CD8-positive, alpha-beta memory T cell (primary cell): ENCODE results near the gene PDE9A. TPM values are rescaled to one million over a fixed set of nuclear protein-coding genes. Genes with fewer than 3 reads are reported as not detected.

Source experiments
- CTCF ChIA-PET: fragments of 350-600 bp; sonication (Branson Sonifier 250); formaldehyde crosslinking; loops from one replicate; lab custom pipeline; 2021; ENCODE audit warnings: antibody characterized with exemption; lab: Charles Lee
- POLR2A ChIA-PET: fragments of 350-600 bp; sonication (Branson Sonifier 250); formaldehyde crosslinking; loops from one replicate; lab custom pipeline; 2021; ENCODE audit warnings: antibody characterized with exemption; lab: Charles Lee
- DNase-seq, 5 donors: peaks; one replicate each; pipeline versions ENCODE4 v3.0.0 to v3.0.0-alpha.2; 2020 to 2022; ENCODE audit warnings: mixed read lengths in 1 of 5
- H3K27ac ChIP-seq: one replicate; pipeline ENCODE4 v1.7.0; 2013; ENCODE audit warnings: low read depth, mild to moderate bottlenecking, low read length, moderate library complexity
- H3K27me3 ChIP-seq: 2 replicates; pipeline ENCODE4 v1.7.0; 2013; ENCODE audit warnings: low read length, mild to moderate bottlenecking; ENCODE audit not compliant: insufficient read depth, poor library complexity, severe bottlenecking
- H3K36me3 ChIP-seq: 2 replicates; pipeline ENCODE4 v1.7.0; 2013; ENCODE audit warnings: mild to moderate bottlenecking, low read length, moderate library complexity; ENCODE audit not compliant: insufficient read depth
- H3K4me1 ChIP-seq: 2 replicates; pipeline ENCODE4 v1.7.0; 2013; ENCODE audit warnings: mild to moderate bottlenecking, low read length, moderate library complexity; ENCODE audit not compliant: insufficient read depth
- H3K4me3 ChIP-seq: 2 replicates; pipeline ENCODE4 v1.7.0; 2013; ENCODE audit warnings: mild to moderate bottlenecking, low read length
- H3K9me3 ChIP-seq: 2 replicates; pipeline ENCODE4 v1.7.0; 2013; ENCODE audit warnings: mild to moderate bottlenecking, low read length
- H3K27ac Mint-ChIP-seq, 8 donors: one replicate each; pipeline ENCODE4 v1.8.0; 2020 to 2021; ENCODE audit warnings: mixed read lengths in 8 of 8, mild to moderate bottlenecking in 6 of 8, inconsistent platforms in 3 of 8, moderate library complexity in 3 of 8
- H3K27me3 Mint-ChIP-seq, 2 donors: one replicate each; pipeline ENCODE4 v1.8.0; 2020 to 2021; ENCODE audit warnings: mixed read lengths in 2 of 2, mild to moderate bottlenecking in 1 of 2, moderate library complexity in 1 of 2
- H3K36me3 Mint-ChIP-seq, 3 donors: one replicate each; pipeline ENCODE4 v1.8.0; 2020 to 2021; ENCODE audit warnings: mixed read lengths in 3 of 3, inconsistent platforms in 1 of 3, mild to moderate bottlenecking in 1 of 3
- H3K4me1 Mint-ChIP-seq, 3 donors: one replicate each; pipeline ENCODE4 v1.8.0; 2020 to 2021; ENCODE audit warnings: mixed read lengths in 3 of 3, inconsistent platforms in 1 of 3, mild to moderate bottlenecking in 1 of 3
- H3K4me3 Mint-ChIP-seq, 7 donors: one replicate each; pipeline ENCODE4 v1.8.0; 2020 to 2021; ENCODE audit warnings: mixed read lengths in 7 of 7, mild to moderate bottlenecking in 6 of 7, moderate library complexity in 4 of 7, inconsistent platforms in 2 of 7
- H3K9me3 Mint-ChIP-seq, 5 donors: one replicate each; pipeline ENCODE4 v1.8.0; 2020 to 2022; ENCODE audit warnings: mixed read lengths in 5 of 5, mild to moderate bottlenecking in 3 of 5, moderate library complexity in 2 of 5, inconsistent platforms in 1 of 5
- polyA plus RNA-seq: library from polyadenylated mRNA; unstranded; fragments of 300-500 nt; fragmentation: Illumina TruSeq; gene quantifications from one replicate; pipeline ENCODE4 v1.2.3, GENCODE V29; 2021
- total RNA-seq, 2 experiments: library from RNA; stranded (reverse); gene quantifications; one replicate each; pipeline ENCODE4 v1.2.3, GENCODE V29; 2021

Gene PDE9A
- total and polyA plus RNA-seq, 3 experiments from 2014 or later: 1.5 to 2.6 (median 1.7) TPM

DNA sequence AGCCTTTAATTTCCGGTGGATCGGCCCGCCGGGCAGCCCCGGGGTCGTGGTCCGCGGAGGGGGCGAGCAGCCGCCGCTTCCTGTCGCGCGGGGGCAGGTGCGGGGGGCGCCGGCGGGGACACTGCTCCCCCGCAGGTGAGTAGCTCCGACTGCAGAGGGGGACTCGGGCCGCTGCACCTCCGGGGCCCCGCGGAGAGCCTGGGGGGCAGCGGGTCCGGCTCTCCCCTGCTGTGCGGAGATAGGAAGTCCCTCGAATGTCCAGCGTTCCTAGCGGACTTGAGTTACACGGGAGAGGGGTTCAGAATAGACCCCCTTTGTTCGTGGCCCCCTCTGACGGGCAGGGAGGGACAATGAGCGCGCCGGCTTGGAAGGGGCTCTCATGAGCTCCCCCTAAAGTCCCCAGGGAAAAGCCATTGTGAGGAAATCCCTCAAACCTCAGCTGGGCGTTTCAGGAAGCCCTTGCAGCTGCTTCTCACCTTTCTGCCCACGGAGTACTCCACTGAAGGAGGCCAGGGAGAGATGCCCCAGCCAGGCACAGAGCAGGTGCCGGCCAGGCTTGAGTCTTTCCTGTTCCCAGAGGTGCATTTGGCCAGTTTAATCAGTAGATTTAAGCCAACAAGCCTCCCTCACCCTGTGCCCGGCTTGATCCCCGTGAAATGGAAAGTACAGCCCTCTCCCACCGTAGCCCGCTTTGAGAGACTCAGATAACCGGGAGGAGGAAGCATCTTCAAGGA is 925 bp downstream of the PDE9A start:
- H3K9me3 ChIP-seq: no peaks in the 10 kb centered on the region
- H3K9me3 Mint-ChIP-seq: no peaks in the 10 kb centered on the region
- H3K27ac Mint-ChIP-seq: peak overlapping the region in 4 of 8 donors; percentile 3 to 55 (median 21)
- peak in 2 of 5 donors; percentile 39 to 45 for DNase-seq
- peak overlapping the region; percentile 33 for H3K4me3 ChIP-seq
- POLR2A ChIA-PET: no interaction called here
- H3K27ac ChIP-seq: no peak overlapping the region
- peaks cover 27 to 51% of the 10 kb centered on the region in 2 donors for H3K27me3 Mint-ChIP-seq
- H3K27me3 ChIP-seq: peaks cover 19% of the 10 kb centered on the region
- peaks cover 15 to 25% (median 17%) of the 10 kb centered on the region in 3 donors for H3K4me1 Mint-ChIP-seq
- H3K36me3 Mint-ChIP-seq: no peaks in the 10 kb centered on the region
- peak overlapping the region; percentile 35 to 80 (median 74) for H3K4me3 Mint-ChIP-seq
- peaks cover 12% of the 10 kb centered on the region for H3K4me1 ChIP-seq
- H3K36me3 ChIP-seq: no peaks in the 10 kb centered on the region
- CTCF ChIA-PET: interaction anchor here (0.9 to 1.6 kb wide), 3 partner anchors 31 to 129 kb away, joined by 3 to 4 read pairs (median 4); no protein-coding TSS in a partner anchor

DNA sequence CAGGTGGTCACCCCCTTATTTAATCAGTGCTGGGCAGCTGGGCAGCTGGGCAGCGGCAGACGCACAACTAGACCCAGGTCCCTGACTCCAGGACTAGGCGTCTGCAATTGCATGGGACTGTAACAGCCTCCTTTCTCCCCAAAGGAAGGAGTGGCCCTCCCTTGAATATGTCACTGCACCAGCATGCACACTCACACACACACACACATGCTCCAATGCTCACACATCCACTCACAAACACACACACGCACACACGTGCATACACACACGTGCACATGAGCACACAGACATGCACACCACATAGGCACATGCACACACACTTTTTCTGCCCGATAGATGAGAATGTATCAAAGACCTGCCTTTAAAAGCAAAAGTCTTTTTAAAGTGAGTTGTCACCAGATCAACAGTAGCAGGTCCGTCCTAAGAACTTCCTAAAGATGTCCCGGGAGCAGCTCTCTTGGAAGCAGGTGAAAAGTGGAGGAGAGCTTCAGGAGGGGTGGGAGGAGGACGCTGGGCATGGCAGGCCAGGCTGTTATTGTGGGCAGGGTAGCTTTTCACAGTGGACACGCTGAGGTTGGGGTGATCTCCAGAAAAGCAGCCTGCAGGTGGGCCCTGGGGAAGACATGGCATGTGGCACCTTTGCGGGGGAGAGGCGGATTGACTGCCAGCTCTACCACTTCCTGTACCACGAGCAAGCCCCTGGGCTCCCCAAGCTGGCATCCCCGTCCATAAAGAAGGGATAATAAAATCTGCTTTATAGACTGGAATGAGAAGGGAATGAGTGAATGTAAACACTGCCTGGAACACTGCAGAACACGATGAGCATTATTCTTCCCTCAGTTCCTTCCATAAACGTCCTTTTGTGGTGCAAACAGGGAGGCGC is 1.7 kb downstream of the PDE9A start:
- peaks cover 19% of the 10 kb centered on the region for H3K27me3 ChIP-seq
- peak overlapping the region; percentile 35 to 80 (median 74) for H3K4me3 Mint-ChIP-seq
- peak overlapping the region in 4 of 8 donors; percentile 3 to 55 (median 21) for H3K27ac Mint-ChIP-seq
- peak overlapping the region; percentile 33 for H3K4me3 ChIP-seq
- peaks cover 15 to 25% (median 17%) of the 10 kb centered on the region in 3 donors for H3K4me1 Mint-ChIP-seq
- ChIA-PET CTCF (interaction anchor here (1.2 kb wide), 1 partner anchor 163 kb away, joined by 4 read pairs; no protein-coding TSS in a partner anchor), POLR2A (no interaction called here)
- no peaks in the 10 kb centered on the region for H3K9me3 Mint-ChIP-seq
- peaks cover 12% of the 10 kb centered on the region for H3K4me1 ChIP-seq
- peak in 2 of 5 donors; percentile 16 to 42 for DNase-seq
- no peak overlapping the region for H3K27ac ChIP-seq
- H3K9me3 ChIP-seq: no peaks in the 10 kb centered on the region
- H3K27me3 Mint-ChIP-seq: peaks cover 25 to 53% of the 10 kb centered on the region in 2 donors
- H3K36me3 ChIP-seq: no peaks in the 10 kb centered on the region
- no peaks in the 10 kb centered on the region for H3K36me3 Mint-ChIP-seq

DNA sequence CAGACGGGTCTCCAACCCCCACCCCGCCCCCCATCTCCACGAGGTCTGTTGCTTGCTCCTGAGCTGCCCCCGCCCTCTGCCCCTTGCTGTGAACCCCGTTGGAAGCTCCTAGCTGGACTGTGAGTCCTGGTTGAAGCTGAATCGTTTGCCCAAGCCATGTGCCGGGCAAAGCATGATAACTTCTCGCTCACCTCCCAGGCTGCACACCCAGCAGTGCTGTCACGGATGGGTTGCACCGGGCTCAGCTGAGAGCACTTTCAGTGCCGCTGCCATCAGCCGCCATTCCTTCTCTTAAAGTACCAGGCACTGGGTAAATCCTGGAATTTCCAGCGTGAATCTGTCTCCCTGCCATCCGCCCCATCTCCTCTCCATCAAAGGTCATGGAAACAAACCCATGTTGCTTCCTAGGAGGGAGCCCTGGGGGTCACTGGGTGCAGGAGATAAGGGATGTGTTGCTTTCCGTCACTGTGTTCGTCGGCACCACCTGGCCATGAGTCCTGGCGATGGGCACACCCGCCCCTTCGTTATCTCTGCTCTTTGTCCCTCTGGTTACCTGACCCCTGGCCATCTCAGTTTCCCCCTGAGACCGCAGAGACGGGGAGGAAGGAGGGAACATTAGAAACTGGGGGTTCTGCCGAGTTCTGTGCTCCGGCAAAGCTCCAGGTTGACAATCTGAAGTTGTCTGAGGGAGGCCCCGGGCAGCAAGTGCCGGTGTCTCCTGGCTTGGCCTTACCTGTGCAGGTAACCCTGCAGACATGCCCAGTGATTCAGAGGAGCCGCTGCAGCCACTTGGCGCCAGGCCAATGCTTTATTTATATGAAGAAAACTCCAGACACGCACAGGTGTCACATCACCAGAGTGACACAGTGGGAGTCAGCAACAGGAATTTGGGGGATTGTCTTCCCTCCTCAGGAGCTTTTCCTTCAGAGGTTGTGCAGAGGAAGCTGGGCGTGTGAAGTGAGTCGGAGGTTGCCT is 2.7 kb downstream of the PDE9A start:
- H3K4me1 ChIP-seq: peaks cover 12% of the 10 kb centered on the region

DNA sequence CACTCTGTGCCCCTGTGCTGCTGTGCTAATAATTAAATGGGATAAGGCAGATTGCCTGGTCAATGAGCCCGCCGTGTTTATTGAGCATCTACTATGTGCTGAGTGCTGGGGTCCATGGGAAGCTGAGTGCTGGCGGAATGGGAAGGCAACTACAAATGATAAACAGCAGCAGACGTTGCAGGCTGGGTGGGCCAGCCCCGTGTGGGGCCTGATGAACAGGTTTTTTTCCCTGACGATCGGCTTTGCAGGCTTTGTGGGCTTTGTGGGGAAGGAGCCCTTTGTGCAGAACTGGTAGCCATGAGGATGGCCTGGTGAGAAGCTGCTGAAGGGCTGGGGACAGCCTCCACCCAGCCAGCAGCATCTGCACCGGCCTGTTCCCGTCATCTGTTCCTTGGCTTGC is 3.5 kb downstream of the PDE9A start:
- CTCF ChIA-PET: no interaction called here
- peaks cover 15 to 25% (median 17%) of the 10 kb centered on the region in 3 donors for H3K4me1 Mint-ChIP-seq

More for the DNA sequence above, 2.7 kb downstream of the PDE9A start:
- no peak overlapping the region for H3K27ac Mint-ChIP-seq
- peaks cover 15 to 25% (median 17%) of the 10 kb centered on the region in 3 donors for H3K4me1 Mint-ChIP-seq
- no peaks in the 10 kb centered on the region for H3K9me3 ChIP-seq
- ChIA-PET CTCF (interaction anchor here (1.2 kb wide), 1 partner anchor 162 kb away, joined by 4 read pairs; no protein-coding TSS in a partner anchor), POLR2A (no interaction called here)
- H3K9me3 Mint-ChIP-seq: no peaks in the 10 kb centered on the region
- H3K36me3 Mint-ChIP-seq: no peaks in the 10 kb centered on the region
- peak in 1 of 5 donors; percentile 37 for DNase-seq
- H3K27ac ChIP-seq: no peak overlapping the region
- no peak overlapping the region for H3K4me3 ChIP-seq
- H3K27me3 ChIP-seq: peaks cover 19% of the 10 kb centered on the region
- H3K36me3 ChIP-seq: no peaks in the 10 kb centered on the region
- H3K4me3 Mint-ChIP-seq: peak overlapping the region in 3 of 7 donors; percentile 20 to 50 (median 38)
- peaks cover 25 to 51% of the 10 kb centered on the region in 2 donors for H3K27me3 Mint-ChIP-seq

DNA sequence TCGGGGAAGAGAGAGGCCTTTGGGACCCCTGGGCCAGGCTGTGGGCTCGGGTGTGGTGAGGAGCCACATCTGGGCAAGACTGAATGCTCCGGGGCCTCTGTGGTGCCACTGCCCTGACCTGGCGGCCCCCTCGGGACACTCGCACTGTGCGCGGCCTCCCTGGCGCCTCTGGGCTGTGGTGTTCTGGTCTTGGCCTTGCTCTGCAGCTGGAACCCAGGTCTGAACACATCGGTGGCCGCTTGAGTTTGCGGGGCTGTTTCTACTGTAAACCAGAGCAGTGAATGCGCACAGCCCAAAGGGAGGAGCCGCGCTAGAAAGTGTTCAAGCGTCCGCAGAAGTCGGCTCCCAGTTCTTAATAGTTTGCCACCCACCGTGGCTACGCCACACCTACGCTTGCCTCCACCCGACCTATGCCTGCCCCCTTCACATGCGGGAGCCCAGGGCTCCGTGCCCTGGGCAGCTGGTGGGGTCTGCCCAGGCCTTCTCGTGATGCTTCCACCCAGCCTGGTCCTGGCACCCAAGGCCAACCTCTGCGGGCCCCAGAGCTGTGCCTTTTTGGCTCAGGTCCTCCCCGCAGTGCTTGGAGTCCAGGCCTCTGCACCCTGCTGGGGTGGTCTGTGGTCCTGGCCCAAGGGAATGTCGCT is 4.4 kb downstream of the PDE9A start:
- peaks cover 15 to 34% of the 10 kb centered on the region in 2 donors for H3K27me3 Mint-ChIP-seq
- Histone ChIP-seq H3K4me3 (no peak overlapping the region), H3K9me3 (no peaks in the 10 kb centered on the region), H3K4me1 (peaks cover 12% of the 10 kb centered on the region), H3K36me3 (no peaks in the 10 kb centered on the region), H3K27me3 (peaks cover 9% of the 10 kb centered on the region), H3K27ac (no peak overlapping the region)
- H3K4me3 Mint-ChIP-seq: no peak overlapping the region
- ChIA-PET POLR2A (no interaction called here), CTCF (no interaction called here)
- H3K36me3 Mint-ChIP-seq: no peaks in the 10 kb centered on the region
- no peaks in the 10 kb centered on the region for H3K9me3 Mint-ChIP-seq
- H3K27ac Mint-ChIP-seq: no peak overlapping the region
- peaks cover 15 to 23% (median 16%) of the 10 kb centered on the region in 3 donors for H3K4me1 Mint-ChIP-seq
- DNase-seq: peak in 1 of 5 donors; percentile 34

More for the DNA sequence above, 3.5 kb downstream of the PDE9A start:
- H3K4me3 ChIP-seq: no peak overlapping the region
- H3K27ac ChIP-seq: no peak overlapping the region
- Mint-ChIP-seq H3K27ac (peak overlapping the region in 1 of 8 donors; percentile 33), H3K36me3 (no peaks in the 10 kb centered on the region), H3K9me3 (no peaks in the 10 kb centered on the region), H3K27me3 (peaks cover 19 to 43% of the 10 kb centered on the region in 2 donors), H3K4me3 (no peak overlapping the region)
- POLR2A ChIA-PET: no interaction called here
- no peaks in the 10 kb centered on the region for H3K36me3 ChIP-seq
- peaks cover 12% of the 10 kb centered on the region for H3K4me1 ChIP-seq
- peaks cover 18% of the 10 kb centered on the region for H3K27me3 ChIP-seq
- H3K9me3 ChIP-seq: no peaks in the 10 kb centered on the region
- peak in 1 of 5 donors; percentile 31 for DNase-seq

DNA sequence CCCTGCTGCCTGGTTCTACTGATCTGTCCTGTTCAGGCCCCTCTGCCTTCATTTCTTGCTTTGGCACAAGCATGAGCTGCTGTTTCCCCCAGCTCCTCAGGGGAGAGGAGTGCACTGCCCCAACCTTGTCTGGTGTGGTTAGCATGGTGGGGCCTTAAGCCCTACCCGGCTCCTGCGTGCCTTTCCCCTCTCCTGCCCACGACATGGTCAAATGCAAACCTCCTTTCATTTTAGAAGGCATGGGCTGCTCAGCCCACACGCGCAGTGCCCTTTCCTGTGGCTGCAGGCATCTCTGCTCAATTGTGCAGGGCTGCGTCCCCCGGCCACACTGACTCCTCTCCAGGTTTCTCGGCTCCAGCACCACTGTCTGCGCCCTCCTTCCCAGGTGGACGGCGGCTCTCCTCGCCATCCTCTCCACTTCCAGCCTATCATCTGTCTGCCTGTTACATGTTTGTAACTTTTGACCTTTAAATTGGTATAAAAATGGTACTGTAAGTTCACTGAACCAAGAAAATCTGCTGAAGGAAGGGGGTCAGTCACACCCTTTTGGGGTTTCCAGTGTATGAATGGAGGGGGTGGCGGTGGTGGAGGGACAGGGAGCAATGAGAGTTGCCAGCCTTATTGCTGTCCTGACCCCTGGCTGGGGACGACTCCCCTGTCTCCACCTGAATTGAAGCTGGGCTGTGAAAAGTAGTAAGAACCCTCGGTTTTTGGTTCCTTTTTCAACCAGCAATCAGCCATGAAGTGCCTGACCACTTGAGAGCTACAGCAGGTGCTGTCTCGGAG is 5.1 kb downstream of the PDE9A start:
- no peaks in the 10 kb centered on the region for H3K9me3 ChIP-seq
- ChIA-PET CTCF (no interaction called here), POLR2A (no interaction called here)
- H3K27me3 Mint-ChIP-seq: peaks cover 13 to 30% of the 10 kb centered on the region in 2 donors
- peaks cover 13 to 20% (median 15%) of the 10 kb centered on the region in 3 donors for H3K4me1 Mint-ChIP-seq
- DNase-seq: peak in 1 of 5 donors; percentile 20
- no peaks in the 10 kb centered on the region for H3K36me3 ChIP-seq
- no peaks in the 10 kb centered on the region for H3K36me3 Mint-ChIP-seq
- H3K27me3 ChIP-seq: peaks cover 6% of the 10 kb centered on the region
- no peak overlapping the region for H3K27ac ChIP-seq
- peaks cover 12% of the 10 kb centered on the region for H3K4me1 ChIP-seq
- H3K4me3 ChIP-seq: no peak overlapping the region
- no peak overlapping the region for H3K4me3 Mint-ChIP-seq
- H3K9me3 Mint-ChIP-seq: no peaks in the 10 kb centered on the region
- no peak overlapping the region for H3K27ac Mint-ChIP-seq
